ENCODE measurements around the gene BRINP2. TPM values are rescaled to one million over a fixed set of nuclear protein-coding genes. Genes with fewer than 3 reads are reported as not detected.
A peak's percentile ranks its signal among the peaks of the same experiment; 100 is the strongest.

The BRINP2 gene
- total and polyA plus RNA-seq, 2 of the 4 experiments (the other 2 are of a cell fraction): not detected

DNA sequence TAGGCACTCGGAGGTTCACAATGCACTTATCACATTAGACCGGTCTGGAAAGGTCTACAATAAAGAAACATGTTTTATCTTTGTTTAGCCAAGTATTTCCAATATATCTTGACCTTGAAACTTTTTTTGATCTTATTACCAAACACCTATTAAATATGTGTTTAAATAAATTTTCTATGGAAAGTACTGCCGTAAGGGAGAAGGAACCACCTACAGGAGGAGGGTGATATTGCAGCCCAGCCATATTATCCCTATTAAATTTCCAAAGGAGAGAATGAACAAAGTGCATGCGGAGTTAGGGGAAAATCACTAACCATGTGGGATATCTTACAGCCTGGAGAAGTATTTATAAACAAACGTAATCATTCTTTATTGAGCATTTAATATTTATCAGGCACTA lies 14.5 kb downstream of the BRINP2 start:
- H3K4ac ChIP-seq (ENCODE audit: low read depth, low read length): no peak overlapping the region
- DNase-seq (peak; percentile 17), ATAC-seq (ENCODE audit: low read depth) (peak; percentile 46; the same call in 1 of the 2 replicates)
- no peaks in the 10 kb centered on the region for H3K36me3 ChIP-seq (ENCODE audit: control insufficient read depth, insufficient read depth, low read length)
- no peaks in the 10 kb centered on the region; the same call in 1 of the 2 replicates for H3K9me1 ChIP-seq (ENCODE audit: insufficient read depth, low read length)
- intact Hi-C loops (cut with micrococcal nuclease) (loop anchor here (10.0 kb wide), 1 partner anchor 760 kb away; no protein-coding TSS in a partner anchor), dilution Hi-C loops (cut with HindIII; ENCODE audit: low sequenced_read_pairs, unreplicated experiment) (no loop called here), in situ Hi-C loops (cut with MboI; ENCODE audit: low sequenced_read_pairs) (no loop called here)
- H2BK5ac ChIP-seq (ENCODE audit: low read depth, low read length, poor library complexity, severe bottlenecking): no peak overlapping the region
- H3K9ac ChIP-seq (ENCODE audit: low read depth, low read length): no peak overlapping the region
- H2AK9ac ChIP-seq (replicated peaks; ENCODE audit: low read depth, low read length, poor library complexity): no peak overlapping the region
- H2BK15ac ChIP-seq (ENCODE audit: low read depth, low read length): no peak overlapping the region
- no peak overlapping the region for H2BK20ac ChIP-seq (ENCODE audit: low read depth, low read length)
- H2AK5ac ChIP-seq (ENCODE audit: low read depth, low read length): no peak overlapping the region
- BruUV-seq (replicated peaks): no TSS peak
- H3K4me2 ChIP-seq (ENCODE audit: low read depth, low read length): no peak overlapping the region
- no peak overlapping the region for H4K8ac ChIP-seq (ENCODE audit: low read depth in 2 of 2, low read length in 2 of 2)
- H3K4me1 ChIP-seq (ENCODE audit: control insufficient read depth, insufficient read depth, low read length): no peaks in the 10 kb centered on the region
- no peak overlapping the region for H3K4me3 ChIP-seq (ENCODE audit: insufficient read depth, low read depth, low read length)
- no peaks in the 10 kb centered on the region for H4K20me1 ChIP-seq (ENCODE audit: insufficient read depth, low read length)
- ChIA-PET POLR2A (ENCODE audit: unreplicated experiment) (no interaction called here), CTCF (no interaction called here)
- H3K27ac ChIP-seq (ENCODE audit: insufficient read depth, low read length): no peak overlapping the region
- H4K91ac ChIP-seq (ENCODE audit: insufficient read depth, low read depth, low read length): no peak overlapping the region
- no peaks in the 10 kb centered on the region for H3K9me3 ChIP-seq (ENCODE audit: control insufficient read depth, insufficient read depth, low read length)
- peaks cover 6% of the 10 kb centered on the region for H3K27me3 ChIP-seq (ENCODE audit: control insufficient read depth, insufficient read depth, low read length)
- H4K5ac ChIP-seq (ENCODE audit: low read depth, low read length): no peak overlapping the region
- H3K23ac ChIP-seq (ENCODE audit: low read depth, low read length): no peak overlapping the region
- no peaks in the 10 kb centered on the region for H3K79me1 ChIP-seq (ENCODE audit: low read depth in 1 of 2, low read length in 2 of 2)
- TF ChIP-seq, protein P1, sequence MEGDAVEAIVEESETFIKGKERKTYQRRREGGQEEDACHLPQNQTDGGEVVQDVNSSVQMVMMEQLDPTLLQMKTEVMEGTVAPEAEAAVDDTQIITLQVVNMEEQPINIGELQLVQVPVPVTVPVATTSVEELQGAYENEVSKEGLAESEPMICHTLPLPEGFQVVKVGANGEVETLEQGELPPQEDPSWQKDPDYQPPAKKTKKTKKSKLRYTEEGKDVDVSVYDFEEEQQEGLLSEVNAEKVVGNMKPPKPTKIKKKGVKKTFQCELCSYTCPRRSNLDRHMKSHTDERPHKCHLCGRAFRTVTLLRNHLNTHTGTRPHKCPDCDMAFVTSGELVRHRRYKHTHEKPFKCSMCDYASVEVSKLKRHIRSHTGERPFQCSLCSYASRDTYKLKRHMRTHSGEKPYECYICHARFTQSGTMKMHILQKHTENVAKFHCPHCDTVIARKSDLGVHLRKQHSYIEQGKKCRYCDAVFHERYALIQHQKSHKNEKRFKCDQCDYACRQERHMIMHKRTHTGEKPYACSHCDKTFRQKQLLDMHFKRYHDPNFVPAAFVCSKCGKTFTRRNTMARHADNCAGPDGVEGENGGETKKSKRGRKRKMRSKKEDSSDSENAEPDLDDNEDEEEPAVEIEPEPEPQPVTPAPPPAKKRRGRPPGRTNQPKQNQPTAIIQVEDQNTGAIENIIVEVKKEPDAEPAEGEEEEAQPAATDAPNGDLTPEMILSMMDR (conservative IDR thresholded peaks at IDR 0.05; ENCODE audit: low read depth, low read length): peak; percentile 49
- TF ChIP-seq CEBPB (IDR thresholded peaks at IDR 0.05; ENCODE audit: low read depth, low read length) (no peak), SMC3 (IDR thresholded peaks at IDR 0.05; ENCODE audit: low read depth, low read length) (peak; percentile 13; the same call in 1 of the 2 replicates)
- H3K14ac ChIP-seq (replicated peaks; ENCODE audit: low read depth, low read length): no peak overlapping the region
- no peak overlapping the region for H3K56ac ChIP-seq (ENCODE audit: extremely low read depth, insufficient read depth, low read length)
- no peak overlapping the region for H2BK120ac ChIP-seq (ENCODE audit: low read depth, low read length)
- WGBS, 2 experiments (ENCODE audit: extremely low coverage in 2 of 2, insufficient read length in 1 of 2): no CpG with 5 or more reads among the region's 5 CpGs
- no peak overlapping the region for H3K18ac ChIP-seq (ENCODE audit: low read depth, low read length)
- H2AFZ ChIP-seq (replicated peaks; ENCODE audit: low read length, poor library complexity): no peak overlapping the region

All from IMR-90 (cell line).